NCI-H345 (cell line): ENCODE data around the gene DNASE1L2.

Source experiments
- DNase-seq: peaks from one replicate; lab custom pipeline; 2025; lab: John Stamatoyannopoulos, UW

DNASE1L2 gene, protein sequence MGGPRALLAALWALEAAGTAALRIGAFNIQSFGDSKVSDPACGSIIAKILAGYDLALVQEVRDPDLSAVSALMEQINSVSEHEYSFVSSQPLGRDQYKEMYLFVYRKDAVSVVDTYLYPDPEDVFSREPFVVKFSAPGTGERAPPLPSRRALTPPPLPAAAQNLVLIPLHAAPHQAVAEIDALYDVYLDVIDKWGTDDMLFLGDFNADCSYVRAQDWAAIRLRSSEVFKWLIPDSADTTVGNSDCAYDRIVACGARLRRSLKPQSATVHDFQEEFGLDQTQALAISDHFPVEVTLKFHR

DNA sequence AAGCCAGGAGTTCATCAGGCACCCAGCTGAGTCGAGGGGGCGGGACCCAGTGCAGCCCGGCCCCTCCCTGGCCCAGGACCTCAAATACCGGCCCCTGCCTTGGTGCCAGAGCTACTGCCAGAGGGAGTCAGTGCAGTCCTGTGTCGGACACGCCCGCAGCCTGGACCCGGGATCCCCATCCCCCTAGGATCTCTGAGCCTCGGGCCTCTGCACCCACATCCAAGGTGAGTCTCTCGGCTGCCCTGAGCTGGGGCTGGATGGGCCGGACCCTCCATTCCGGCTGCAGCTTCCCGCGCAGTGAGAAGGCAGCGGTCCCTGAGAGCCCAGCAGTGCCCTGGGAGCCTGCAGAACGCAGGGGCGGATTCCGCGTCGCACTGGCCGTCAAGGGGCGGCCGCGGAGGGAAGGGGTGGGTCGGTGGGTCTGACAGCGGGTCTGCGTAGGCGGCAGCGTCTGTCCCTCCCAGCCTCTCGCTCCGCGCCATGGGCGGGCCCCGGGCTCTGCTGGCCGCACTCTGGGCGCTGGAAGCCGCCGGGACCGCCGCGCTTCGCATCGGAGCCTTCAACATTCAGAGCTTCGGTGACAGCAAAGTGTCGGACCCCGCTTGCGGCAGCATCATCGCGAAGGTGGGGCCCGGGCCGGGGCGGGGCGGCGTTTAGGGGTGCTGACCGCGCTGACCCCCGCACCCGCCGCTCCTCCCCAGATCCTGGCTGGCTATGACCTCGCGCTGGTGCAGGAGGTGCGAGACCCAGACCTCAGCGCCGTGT lies at the start of gene DNASE1L2:
Gene DNASE1L2, plus strand, starts transcription at position 108 of the 765 bp plus-strand sequence. Its CDS starts 373 bp downstream, at position 481.
- no peak for DNase-seq

DNA sequence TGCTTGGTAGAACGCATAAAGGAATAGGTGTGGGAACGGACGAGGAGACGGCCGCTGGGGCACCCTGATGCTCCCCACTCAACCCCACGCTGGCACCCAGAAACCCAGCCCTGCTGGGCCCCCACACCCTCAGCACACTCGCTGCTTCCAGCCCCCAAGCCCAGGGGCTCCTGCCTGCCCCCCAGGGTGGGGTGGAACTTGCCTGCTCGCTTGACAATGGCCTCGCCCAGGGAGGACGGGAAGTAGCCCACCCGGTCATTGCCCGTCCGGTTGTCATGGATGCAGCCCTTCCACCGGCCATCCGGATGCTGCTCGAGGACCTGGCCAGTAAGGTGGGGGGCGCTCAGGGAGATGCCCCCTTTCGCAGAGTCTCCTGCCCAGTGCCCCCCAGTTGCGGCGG lies 49.7 kb upstream of the DNASE1L2 start:
- no peak for DNase-seq

DNA sequence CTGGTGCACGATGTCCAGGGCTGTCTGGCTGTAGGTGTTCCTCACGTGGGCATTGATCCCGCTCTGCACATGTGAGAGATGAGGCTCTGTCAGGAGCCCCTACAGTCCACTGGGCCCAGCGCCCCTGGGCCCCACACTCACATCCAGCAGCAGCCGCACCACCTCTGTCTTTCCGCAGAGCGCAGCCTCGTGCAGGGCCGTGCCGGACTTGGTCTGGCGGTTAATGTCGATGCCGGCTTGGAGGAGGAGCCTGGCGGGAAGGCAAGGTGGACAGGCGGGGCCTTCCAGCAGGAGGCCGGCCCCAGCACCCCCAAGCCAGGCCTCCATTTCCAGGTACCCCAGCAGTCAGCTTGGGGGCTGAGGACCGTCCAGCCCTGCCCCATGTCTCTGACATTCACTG lies 49.0 kb upstream of the DNASE1L2 start:
- DNase-seq: no peak

DNA sequence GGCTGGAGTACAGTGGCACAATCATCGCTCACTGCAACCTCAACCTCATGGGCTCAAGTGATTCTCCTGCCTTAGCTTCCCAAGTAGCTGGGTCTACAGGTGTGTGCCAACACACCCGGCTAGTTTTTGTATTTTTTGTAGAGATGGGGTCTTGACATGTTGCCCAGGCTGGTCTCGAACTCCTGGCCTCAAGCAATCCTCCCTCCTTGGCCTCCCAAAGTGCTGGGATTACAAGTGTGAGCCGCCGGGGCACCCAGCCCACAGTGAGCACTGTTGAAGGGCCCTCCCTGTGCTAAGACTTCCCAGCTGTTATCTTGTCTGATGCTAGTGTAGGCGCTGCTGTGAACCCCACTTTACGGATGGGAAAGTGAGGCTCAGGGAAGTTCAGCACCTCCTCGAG lies 47.8 kb upstream of the DNASE1L2 start:
- DNase-seq: no peak

DNA sequence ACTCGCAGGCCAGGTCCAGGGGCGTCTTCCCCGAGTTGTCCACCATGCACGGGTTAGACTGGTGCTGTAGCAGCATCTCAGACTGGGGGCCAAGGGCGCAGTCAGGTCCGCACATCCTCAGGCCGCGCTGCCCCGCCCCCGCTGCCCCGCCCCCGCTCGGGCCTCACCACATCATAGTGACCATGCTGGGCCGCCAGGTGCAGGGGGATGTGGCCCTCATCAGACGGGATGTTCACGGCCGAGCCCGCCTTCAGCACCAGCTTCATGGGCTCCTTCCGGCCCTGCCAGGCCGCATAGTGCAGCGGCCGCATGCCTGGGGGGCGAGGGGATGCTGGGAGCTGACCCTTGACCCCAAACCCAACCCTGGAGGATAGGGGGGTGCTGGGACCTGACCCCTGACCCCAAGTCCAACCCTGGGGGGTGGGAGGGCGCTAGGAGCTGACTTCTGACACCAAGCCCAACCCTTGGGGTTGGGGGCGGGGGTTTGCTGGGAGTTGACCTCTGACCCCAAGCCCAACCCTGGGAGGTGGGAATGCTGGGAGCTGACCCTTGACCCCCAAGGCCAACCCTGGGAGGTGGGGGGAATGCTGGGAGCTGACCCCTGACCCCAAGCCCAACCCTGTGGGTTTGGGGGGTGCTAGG lies 46.9 kb upstream of the DNASE1L2 start:
- no peak for DNase-seq

DNA sequence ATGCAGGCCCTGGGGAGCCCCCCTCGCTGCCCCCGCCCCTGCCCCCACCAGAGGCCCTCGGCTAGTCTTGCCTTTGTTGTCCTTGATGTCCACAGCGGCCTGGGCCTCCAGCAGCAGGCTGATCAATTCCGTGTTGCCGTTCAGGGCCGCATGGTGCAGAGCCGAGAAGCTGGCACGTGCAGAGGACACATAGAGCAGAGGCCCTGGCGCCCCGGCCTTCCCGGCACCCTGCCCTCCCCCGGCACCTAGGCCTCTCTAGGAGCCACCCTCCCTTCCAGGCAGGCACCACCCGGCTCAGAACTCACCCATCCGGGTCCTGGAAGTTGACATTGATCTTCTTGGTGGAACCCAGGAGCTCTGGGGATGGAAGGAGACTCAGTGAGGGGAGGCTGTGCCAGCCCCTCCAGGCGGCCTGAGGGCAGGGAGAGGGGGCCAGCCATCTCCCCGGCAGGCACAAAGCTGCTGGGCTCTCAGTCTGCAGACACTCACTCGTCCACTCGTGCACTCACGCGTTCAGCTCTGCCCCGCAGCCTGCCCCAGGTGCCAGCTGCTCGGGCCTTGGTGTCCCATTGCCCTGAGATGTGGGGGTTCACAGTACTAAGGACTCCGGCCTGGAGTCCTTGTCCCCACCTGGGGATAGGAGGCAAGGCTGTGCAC lies 46.1 kb upstream of the DNASE1L2 start:
- DNase-seq: no peak

DNA sequence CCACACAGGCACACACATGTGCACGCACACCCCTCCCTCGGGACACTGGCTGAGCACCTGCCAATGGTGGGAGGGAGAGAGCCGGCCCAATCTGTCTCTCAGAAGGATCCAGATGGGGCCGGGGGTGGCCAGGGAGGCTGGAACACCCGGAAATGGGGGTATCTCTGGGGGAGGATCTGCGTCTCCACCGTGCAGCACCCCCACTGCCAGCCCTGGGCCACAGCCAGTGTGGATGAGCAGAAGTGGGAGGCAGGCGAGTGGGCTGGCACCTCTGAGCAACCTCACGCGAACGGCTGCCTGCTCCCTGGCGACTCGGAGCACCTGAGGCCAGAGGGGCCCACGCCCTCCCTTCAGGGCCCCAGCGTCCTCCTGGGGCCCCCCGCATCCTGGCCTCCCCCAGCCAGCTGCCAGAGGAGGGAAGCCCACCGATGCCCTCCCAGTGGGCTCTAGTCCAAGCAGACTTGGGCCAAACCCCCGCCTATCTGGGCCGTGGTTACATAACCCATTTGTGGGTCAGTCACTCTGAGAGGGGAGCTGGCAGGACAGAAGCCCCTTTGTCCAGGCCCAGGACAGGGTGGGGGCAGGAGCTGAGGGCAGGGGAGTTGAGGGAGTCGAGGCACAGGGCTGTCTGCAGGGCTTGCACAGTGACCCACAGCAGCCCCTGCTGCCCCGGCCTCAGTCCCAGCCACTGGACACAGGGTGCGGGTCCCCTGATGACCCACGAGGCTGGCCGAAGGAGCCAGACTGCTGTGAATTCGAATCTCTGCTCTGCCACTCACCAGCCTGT lies 45.4 kb upstream of the DNASE1L2 start:
- no peak for DNase-seq

DNA sequence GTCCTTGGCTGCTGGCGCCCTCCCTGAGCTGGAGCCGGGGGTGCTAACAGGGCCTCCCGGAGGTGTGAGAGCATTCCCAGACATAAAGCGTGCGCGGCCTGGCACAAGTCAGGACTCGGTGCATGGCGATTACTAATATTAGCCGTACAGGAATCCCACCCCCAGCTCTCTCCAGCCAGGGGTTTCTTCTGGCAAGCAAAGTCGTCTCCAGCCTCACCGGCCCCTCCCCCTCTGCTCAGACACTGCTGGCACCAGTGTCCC lies 44.9 kb upstream of the DNASE1L2 start:
- DNase-seq: no peak

DNA sequence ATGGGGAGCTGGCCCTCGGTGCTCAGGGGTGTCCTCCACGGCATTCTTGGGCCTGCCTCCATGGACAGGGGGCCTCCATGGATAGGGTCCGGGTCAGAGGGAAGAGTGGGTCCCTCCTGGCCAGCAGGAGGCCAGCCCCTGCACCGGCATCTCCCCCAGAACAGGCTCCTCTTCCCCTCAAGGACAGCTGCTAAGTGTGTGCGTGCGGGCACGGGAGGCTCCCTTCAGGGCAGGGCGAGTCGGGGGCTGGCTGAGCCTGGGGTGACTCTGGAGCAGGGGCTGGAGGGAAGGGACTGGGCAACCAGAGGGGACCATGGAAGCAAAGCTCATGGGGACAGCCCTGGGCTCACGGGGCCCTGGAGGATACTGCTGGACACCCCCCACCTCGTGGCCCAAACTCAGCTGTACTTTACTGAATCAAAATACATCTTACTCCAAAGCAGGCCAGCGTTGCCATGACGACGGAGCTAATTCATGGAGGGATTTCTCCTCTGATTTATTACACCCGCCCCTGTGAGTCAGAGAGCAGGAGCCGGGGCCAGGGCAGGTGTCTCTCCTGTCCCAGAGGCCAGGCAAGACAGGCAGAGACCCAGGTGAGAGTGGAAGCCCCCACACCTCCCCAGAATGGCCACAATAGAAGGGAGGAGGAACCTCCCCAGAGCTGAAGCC lies 41.9 kb upstream of the DNASE1L2 start:
- no peak for DNase-seq

DNA sequence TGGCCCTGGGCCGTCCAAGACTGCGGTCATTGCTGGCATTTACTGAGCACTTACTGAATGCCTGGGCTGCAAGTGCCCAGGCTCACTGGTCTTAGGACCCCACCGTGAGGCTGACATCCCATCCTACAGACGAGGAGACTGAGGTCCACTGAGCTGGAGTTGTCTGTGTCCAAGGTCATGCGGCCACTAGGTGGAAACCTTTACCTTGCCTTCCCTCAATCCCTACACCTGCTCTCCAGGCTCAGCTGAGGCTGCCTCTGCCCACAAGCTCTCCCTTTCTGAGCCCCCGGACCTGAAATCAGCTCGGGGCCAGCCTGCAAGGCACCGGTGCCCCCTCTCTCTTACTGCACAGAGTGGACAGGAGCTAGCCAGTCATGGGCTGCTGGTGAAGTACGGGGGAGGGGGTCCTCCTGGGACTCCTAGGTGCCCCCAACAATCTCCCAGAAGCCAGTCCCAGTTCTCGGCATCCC lies 41.4 kb upstream of the DNASE1L2 start:
- peak; percentile 67 for DNase-seq

DNA sequence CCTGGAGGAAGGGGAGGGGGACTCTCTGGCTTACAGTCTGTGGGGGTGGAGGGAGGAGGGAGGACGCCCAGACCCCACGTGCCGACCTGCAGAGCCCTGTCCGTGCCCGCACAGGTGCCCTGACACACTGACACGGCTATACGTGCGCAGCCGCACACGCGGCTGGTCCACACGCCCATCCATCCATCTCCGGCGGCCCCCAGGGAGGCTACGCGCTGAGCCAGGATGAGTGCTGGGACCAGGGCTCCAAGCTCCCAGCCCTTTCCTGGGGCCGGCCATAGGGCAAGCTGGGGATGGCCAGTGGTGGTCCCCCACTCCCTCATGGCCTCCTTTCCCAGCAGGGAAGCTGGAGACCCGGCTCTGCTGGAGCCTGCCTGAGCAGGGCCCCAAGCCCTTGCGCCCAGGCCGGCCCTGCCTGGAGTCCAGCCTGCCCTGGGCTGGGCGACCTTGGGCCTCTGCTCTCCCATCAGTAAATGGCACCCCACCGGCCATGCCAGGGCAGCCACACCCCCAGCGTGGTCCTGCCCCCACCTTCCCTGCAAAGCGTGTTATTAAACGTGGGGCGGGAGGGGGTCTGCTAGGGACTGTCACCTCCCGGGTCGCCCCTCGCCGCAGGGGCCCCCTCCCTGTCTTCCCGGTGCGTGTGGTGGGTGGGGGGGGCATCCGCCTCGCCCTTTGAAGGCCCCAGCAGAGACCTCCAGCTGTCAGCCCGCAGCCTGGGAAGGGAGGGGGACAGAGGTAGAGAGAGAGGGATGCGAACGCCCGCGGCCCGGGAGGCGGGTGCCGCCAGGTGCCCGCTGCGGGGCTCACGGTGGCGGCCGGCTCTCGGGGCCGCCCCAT lies 40.7 kb upstream of the DNASE1L2 start:
- DNase-seq: no peak

DNA sequence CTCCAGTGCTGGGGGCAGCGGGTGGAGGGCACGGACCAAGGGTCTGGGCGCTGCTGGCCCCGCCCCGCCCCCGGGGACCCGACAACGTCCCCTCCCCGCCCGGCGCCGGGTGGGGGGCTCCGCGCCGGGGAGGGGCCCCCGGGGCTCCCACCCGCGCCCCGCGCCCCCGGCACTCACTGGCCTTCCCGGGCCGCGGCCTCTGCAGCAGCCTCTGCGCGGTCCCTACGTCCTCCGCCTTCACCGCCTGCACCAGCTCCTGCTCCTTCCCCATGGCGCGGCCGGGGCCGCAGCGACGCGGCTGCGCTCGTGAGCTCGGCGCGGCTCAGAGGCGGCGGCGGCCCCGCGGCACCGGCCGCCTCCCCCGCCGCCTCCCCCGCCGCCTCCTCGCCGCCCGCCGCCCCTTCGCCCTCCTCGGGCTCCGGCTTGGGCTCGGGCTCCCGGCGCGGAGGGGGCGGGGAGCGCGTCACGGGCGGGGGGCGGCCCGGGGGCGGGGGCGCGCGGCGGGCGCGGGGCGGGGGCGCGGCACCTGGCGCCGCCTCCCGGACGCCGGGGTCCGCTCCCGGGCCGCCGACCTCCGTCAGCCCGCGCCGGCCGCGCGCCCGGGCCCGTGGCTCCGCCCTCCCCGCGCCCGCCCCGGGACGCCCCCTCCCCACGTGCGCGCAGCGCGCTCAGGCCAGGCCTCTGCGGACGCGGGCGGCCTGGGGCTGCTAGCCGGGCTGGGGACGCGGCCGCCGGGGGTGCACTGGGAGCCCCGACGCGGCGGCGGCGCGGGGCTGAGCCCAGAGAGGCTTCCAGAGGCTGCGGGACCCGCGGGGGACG lies 39.9 kb upstream of the DNASE1L2 start, which contains the start of gene CASKIN1:
Gene CASKIN1, minus strand, starts transcription at position 444 of the 819 bp plus-strand sequence. Its CDS starts 173 bp downstream, at position 271.
- peak; percentile 38 for DNase-seq

DNA sequence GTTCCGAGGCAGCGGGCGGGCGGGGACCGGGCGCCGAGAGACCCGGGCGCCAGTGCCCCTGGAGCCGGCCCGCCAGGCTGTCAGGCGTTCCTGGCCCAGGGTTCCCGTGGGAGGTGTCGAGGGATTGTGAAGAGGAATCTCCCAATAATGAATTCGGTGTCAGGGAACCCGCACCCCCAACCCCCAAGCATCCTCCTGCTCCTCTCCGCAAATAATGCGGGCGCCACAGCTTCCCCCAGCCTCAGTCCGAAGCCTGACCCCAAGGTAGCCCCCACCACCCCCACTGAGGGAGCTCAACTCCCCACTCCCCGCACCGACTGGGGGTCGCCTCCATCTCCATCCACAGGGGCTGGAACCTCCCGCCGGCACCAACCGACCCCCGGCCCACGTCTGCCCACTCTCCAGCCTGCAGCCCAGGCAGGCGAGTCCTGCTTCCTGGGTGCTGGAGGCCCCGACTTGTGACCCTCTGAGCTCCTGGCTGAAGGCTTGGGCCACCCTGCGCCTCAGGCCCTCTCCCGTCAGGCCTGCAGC lies 39.2 kb upstream of the DNASE1L2 start:
- no peak for DNase-seq

DNA sequence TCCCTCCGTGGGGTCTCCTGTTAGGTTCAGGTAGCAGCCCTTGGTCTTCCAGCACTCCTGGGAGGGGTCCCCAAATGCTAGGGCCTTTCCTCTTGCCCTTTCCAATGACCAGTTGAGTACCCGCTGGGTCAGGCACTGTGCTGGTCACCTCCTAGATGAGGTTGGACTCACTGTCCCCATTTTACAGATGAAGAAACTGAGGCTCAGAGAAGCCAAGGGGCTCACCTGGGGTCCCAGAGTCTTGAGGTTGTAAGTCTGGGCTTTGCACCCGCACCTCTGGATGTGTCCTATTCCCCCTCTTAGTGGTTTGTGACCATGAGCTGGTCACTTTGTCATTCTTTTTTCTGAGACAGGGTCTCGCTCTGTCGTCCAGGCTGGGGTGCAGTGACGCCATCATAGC lies 38.5 kb upstream of the DNASE1L2 start:
- no peak for DNase-seq

DNA sequence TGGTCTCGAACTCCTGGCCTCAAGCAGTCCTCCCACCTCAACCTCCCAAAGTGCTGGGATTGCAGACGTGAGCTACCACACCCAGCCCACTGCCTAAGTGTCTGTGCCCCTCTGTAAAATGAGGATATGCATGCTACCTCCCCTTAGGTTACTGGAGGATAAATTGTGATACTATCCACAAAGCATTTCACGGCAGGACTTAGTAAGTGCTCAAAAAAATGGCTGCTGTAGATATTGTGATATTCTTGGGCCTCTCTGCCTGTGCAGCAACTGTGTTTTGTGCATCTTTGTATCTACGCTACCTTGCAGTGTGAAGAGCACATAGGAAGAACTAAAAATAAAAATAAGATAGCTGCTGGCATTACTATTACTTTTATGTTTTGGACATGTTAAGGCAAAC lies 38.0 kb upstream of the DNASE1L2 start:
- no peak for DNase-seq

DNA sequence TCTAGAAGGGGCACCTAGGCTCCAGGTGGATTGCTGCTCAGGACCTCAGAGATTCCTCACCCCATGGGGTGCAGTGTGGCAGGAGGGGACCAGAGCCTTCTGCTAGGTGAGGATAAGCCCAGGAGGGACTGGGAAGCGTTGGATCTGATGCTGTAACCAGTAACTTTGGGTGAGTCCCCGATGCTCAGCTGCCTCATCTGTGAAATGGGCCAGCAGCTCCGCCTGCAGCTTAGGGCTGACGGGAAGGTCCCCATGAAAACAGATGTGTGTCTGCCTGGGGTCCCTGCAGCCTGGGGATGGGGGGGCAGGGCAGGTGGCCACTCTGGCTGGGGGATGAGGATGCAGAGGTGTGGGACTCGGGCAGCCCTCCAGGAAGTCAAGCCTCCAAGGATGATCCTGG lies 37.1 kb upstream of the DNASE1L2 start:
- no peak for DNase-seq

DNA sequence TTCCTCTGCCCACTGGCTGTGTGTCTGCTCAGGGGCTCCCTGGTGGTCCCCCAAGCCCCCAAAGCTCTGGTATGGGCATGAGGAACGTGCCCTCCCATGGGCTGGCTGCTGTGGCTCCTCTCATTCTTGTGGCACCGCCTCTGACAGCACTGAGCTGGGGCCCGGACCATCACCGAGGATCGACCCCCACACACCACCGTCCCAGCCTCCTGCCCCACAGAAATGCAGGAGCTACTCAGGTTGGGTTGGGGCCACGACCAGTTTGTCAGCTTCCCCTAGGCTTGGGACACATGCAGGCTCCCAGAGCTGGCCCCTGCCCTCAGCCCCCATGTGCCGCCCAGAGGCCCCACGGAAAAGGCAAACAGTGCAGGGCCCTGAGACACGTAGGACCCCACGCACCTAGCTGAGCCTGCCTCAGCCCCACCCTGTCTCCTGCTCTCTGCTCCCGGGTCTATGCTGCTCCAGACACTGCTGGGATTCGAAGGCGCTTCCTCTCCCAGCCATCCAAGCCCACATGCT lies 36.6 kb upstream of the DNASE1L2 start:
- DNase-seq: no peak

DNA sequence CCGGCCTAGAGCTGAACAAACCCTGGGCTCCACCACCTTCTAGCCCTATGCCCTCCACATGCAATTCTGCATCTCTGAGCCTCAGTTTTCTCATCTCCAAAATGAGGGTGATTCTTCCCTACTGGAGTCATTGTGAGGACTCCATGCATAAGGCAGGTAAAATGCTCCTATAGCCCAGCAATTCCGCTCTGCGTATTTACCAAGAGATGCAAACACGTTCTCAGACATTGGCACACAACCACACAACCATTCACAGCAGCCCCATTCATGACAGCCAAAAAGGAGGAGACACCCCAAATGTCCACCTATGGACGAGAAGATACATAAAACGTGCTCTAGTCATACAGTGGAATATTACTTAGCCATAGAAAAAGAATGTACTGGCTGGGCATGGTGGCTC lies 35.9 kb upstream of the DNASE1L2 start:
- DNase-seq: no peak
